ENCODE data around the gene CNTNAP2.

- TF ChIP-seq CTCF (IDR thresholded peaks at IDR 0.05) = no peak
- TF ChIP-seq POLR2A (IDR thresholded peaks at IDR 0.05) = no peak
These were observed 393.6 kb downstream of the CNTNAP2 start for GRCh38 chr7:146510088-146510680.

Measured in lower leg skin (tissue), 3 donors.